ENCODE measurements around the gene SNX20. TPM values are rescaled to one million over a fixed set of nuclear protein-coding genes. Genes with fewer than 3 reads are reported as not detected.

Gene SNX20
- total RNA-seq, 1 experiment from 2014 or later, result 0.10 TPM

DNA sequence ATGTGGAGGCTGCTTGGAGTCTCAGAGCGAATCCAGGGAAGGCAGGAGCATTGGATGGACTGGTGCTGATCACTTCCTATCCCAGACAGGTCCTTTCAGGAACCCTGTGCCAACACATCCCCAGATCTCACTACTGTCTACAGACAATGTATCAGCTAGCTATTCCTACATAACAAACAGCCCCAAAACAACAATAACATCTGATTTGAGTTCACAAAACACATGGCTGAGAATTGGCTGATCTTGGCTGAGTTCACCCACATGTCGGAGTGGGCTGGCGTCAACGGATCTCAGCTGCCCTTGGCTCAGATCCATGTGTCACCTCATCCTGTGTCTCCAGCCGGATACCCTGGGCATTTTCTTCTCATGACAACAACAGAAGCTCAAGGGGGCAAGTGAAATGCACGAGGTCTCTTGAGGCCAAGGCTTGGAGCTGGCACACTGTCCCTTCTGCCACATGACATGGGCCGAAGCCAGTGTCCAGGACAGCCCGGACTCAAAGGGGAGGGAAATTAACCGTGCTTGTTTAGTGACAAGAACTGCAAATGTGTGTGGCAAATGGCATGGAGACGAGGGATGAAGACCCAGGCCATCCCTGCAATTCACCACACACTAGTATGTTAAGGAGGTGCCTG is 18.7 kb downstream of the SNX20 start:
- H3K27me3 ChIP-seq (ENCODE audit: control insufficient read depth, insufficient read depth, low read length), result no peaks in the 10 kb centered on the region

DNA sequence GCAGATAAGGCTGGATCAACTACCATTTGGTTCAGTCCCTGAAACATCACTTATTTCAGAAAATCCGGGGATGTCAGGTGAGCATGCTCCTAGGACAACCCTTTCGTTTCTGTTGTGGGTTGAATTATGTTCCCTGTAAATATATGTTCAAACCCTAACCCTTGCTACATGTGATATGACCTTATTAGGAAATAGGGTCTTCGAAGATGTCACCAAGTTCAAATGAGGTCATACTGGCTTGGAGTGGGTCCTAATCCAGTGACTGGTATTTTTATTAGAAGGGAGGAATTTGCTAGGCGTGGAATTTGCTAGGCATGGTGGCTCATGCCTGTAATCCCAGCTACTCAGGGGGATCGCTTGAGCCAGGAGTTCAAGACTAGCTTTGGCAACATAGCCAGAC is 21.3 kb downstream of the SNX20 start:
- in situ Hi-C loops (cut with HindIII; ENCODE audit: low pct_unique_long_range_greater_than_20kb, low sequenced_read_pairs), result no loop called here
- no peak overlapping the region for H3K4me3 ChIP-seq (ENCODE audit: low read depth in 2 of 2, low read length in 2 of 2)
- no peak for DNase-seq (ENCODE audit: low read depth, low spot score)
- no peak overlapping the region for H3K27ac ChIP-seq (ENCODE audit: low read length)
- no peaks in the 10 kb centered on the region for H3K36me3 ChIP-seq (ENCODE audit: control insufficient read depth, insufficient read depth, low read length)
- ChIA-PET POLR2A (interaction anchor here (0.6 kb wide), 2 partner anchors 15 to 245 kb away, joined by 3 to 12 read pairs; no protein-coding TSS in a partner anchor), CTCF (no interaction called here)
- no peaks in the 10 kb centered on the region for H3K9me3 ChIP-seq (ENCODE audit: control insufficient read depth, insufficient read depth, low read depth, low read length)
- TF ChIP-seq CTCF (IDR thresholded peaks at IDR 0.05), result no peak
- TF ChIP-seq SIN3A (IDR thresholded peaks at IDR 0.05; ENCODE audit: borderline replicate concordance, insufficient read depth, low read depth, low read length), result no peak
- no peak for TF ChIP-seq REST (IDR thresholded peaks at IDR 0.05; ENCODE audit: insufficient read depth in 1 of 2, low read depth in 2 of 2, low read length in 1 of 2)
- no peak for TF ChIP-seq TCF7L2 (IDR thresholded peaks at IDR 0.05; ENCODE audit: low read depth, low read length)
- TF ChIP-seq POLR2AphosphoS5 (IDR thresholded peaks at IDR 0.05; ENCODE audit: low read depth, low read length), result no peak
- intact Hi-C loops (cut with micrococcal nuclease; ENCODE audit: unreplicated experiment), result loop anchor here (5.0 kb wide), 1 partner anchor 288 kb away; no protein-coding TSS in a partner anchor
- H3K27me3 ChIP-seq (ENCODE audit: control insufficient read depth, insufficient read depth, low read length), result no peaks in the 10 kb centered on the region
- no peaks in the 10 kb centered on the region for H3K4me1 ChIP-seq (ENCODE audit: control insufficient read depth, insufficient read depth, low read length)
- no peak for ATAC-seq
- no TSS peak for BruUV-seq (replicated peaks)

More for the DNA sequence above, 18.7 kb downstream of the SNX20 start:
- Histone ChIP-seq H3K4me1 (ENCODE audit: control insufficient read depth, insufficient read depth, low read length) (no peaks in the 10 kb centered on the region), H3K27ac (ENCODE audit: low read length) (no peak overlapping the region), H3K4me3 (ENCODE audit: low read depth in 2 of 2, low read length in 2 of 2) (no peak overlapping the region), H3K9me3 (ENCODE audit: control insufficient read depth, insufficient read depth, low read depth, low read length) (no peaks in the 10 kb centered on the region), H3K36me3 (ENCODE audit: control insufficient read depth, insufficient read depth, low read length) (no peaks in the 10 kb centered on the region)
- ChIA-PET POLR2A (no interaction called here), CTCF (no interaction called here)
- intact Hi-C loops (cut with micrococcal nuclease; ENCODE audit: unreplicated experiment), result loop anchor here (5.0 kb wide), 1 partner anchor 290 kb away; no protein-coding TSS in a partner anchor
- no TSS peak for BruUV-seq (replicated peaks)
- in situ Hi-C loops (cut with HindIII; ENCODE audit: low pct_unique_long_range_greater_than_20kb, low sequenced_read_pairs), result no loop called here
- TF ChIP-seq SIN3A (IDR thresholded peaks at IDR 0.05; ENCODE audit: borderline replicate concordance, insufficient read depth, low read depth, low read length), result no peak
- TF ChIP-seq REST (IDR thresholded peaks at IDR 0.05; ENCODE audit: insufficient read depth in 1 of 2, low read depth in 2 of 2, low read length in 1 of 2), result no peak
- no peak for TF ChIP-seq POLR2AphosphoS5 (IDR thresholded peaks at IDR 0.05; ENCODE audit: low read depth, low read length)
- TF ChIP-seq CTCF (IDR thresholded peaks at IDR 0.05), result no peak
- TF ChIP-seq TCF7L2 (IDR thresholded peaks at IDR 0.05; ENCODE audit: low read depth, low read length), result no peak
- no peak for DNase-seq (ENCODE audit: low read depth, low spot score)
- no peak for ATAC-seq
